Measurements from ENCODE around the gene TAPBP.

GRCh38 chr6:33347816-33348215, 33.9 kb upstream of the TAPBP start:
- TF ChIP-seq CTCF (IDR thresholded peaks at IDR 0.05; ENCODE audit: insufficient read depth, low read length, poor library complexity, severe bottlenecking) = no peak
- TF ChIP-seq EZH2phosphoT487 (conservative IDR thresholded peaks at IDR 0.05; ENCODE audit: low read length) = no peak

Measured in SU-DHL-6 (cell line).